ENCODE data around the gene OR6S1. TPM values are rescaled to one million over a fixed set of nuclear protein-coding genes. Genes with fewer than 3 reads are reported as not detected.
"Not testable (repeated sequence)": the region's sequence is repeated elsewhere in the genome, so short reads cannot be mapped to it uniquely, and the experiment has no call there.

The OR6S1 gene
- total and polyA plus RNA-seq, 2 of the 8 experiments (the other 6 are each of a cell fraction or from before 2014, with no cell fraction given): not detected

DNA sequence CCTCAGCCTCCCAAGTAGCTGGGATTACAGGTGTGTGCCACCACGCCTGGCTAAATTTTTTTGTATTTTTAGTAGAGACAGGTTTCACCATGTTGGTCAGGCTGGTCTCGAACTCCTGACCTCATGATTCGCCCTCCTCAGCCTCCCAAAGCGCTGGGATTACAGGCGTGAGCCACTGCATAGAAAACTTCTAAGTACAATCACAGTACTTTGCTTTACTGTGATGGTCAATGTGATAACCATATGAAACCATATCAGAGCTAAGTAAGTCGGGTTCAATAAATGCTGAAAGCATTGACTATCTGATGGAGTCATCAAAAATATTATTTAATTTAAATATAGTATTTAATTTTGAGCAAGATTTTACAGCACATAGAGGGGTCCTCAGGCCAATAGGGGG lies 21.8 kb downstream of the OR6S1 start:
- H2AK5ac ChIP-seq (ENCODE audit: low read depth, low read length); H2BK12ac ChIP-seq (ENCODE audit: low read depth, low read length); H3K4me3 ChIP-seq (ENCODE audit: extremely low read depth in 1 of 4, insufficient read depth in 2 of 4, low read depth in 3 of 4, low read length in 4 of 4); H2BK15ac ChIP-seq (ENCODE audit: low read length); H2BK20ac ChIP-seq (ENCODE audit: low read length); H3K14ac ChIP-seq (ENCODE audit: insufficient read length); H4K20me1 ChIP-seq (replicated peaks in 1 of 2; ENCODE audit: control insufficient read depth in 1 of 2, insufficient read depth in 2 of 2, low read length in 2 of 2); H3K18ac ChIP-seq (ENCODE audit: extremely low read depth, low read length); H3K9ac ChIP-seq (replicated peaks in 1 of 4; ENCODE audit: extremely low read depth in 1 of 4, low read depth in 3 of 4, low read length in 3 of 4); H3K56ac ChIP-seq (replicated peaks; ENCODE audit: insufficient read length, low read depth, low read length); H3K4me2 ChIP-seq (ENCODE audit: insufficient read depth in 1 of 2, low read depth in 2 of 2, low read length in 2 of 2); H3K23me2 ChIP-seq (ENCODE audit: low read depth, low read length); H3K4ac ChIP-seq (replicated peaks; ENCODE audit: insufficient read length, low read depth, low read length); H2BK5ac ChIP-seq (ENCODE audit: low read depth, low read length); H3K27me3 ChIP-seq (replicated peaks in 1 of 4; ENCODE audit: control insufficient read depth in 3 of 4, extremely low read depth in 1 of 4, insufficient read depth in 3 of 4, low read length in 3 of 4); H3K9me3 ChIP-seq (ENCODE audit: insufficient read depth in 2 of 2, low read depth in 1 of 2, low read length in 1 of 2); H3K36me3 ChIP-seq (ENCODE audit: control insufficient read depth in 2 of 4, insufficient read depth in 4 of 4, low read length in 3 of 4); H4K5ac ChIP-seq (ENCODE audit: insufficient read length, low read depth, low read length); H3K27ac ChIP-seq (ENCODE audit: low read depth, low read length); H2BK120ac ChIP-seq (replicated peaks; ENCODE audit: low read depth, low read length); FAIRE-seq; H4K8ac ChIP-seq (ENCODE audit: extremely low read depth, insufficient read depth, low read length); H3K23ac ChIP-seq (ENCODE audit: insufficient read length); H3K79me2 ChIP-seq (ENCODE audit: control insufficient read depth in 1 of 2, insufficient read depth in 2 of 2, low read length in 2 of 2); H4K91ac ChIP-seq (replicated peaks; ENCODE audit: insufficient read length, low read length); H2AFZ ChIP-seq (ENCODE audit: low read length); H3K79me1 ChIP-seq (ENCODE audit: low read depth, low read length); H3K4me1 ChIP-seq (replicated peaks in 1 of 4; ENCODE audit: control insufficient read depth in 3 of 4, insufficient read depth in 4 of 4, low read length in 3 of 4): not testable (repeated sequence)
- DNase-seq (ENCODE audit: low read depth in 1 of 2, low spot score in 2 of 2): peak in 1 of 2 experiments; percentile 41
- CTCF ChIA-PET (ENCODE audit: partially characterized antibody): interaction anchor here (0.7 to 2.4 kb wide), 3 partner anchors 39 to 653 kb away, joined by 3 to 10 read pairs (median 4); no protein-coding TSS in a partner anchor
- TF ChIP-seq TBP (IDR thresholded peaks at IDR 0.05; ENCODE audit: low read depth, low read length): peak; percentile 69
- WGBS, 2 experiments (ENCODE audit: extremely low coverage in 1 of 2, insufficient coverage in 1 of 2, insufficient read length in 1 of 2, insufficient replicate concordance in 2 of 2, low coverage in 1 of 2, low lambda C conversion rate in 2 of 2, missing lambda C conversion rate in 1 of 2): 78% methylated on average over 6 of the region's 6 CpGs; no CpG with 5 or more reads in 1 of the 2 experiments
- POLR2A ChIA-PET (ENCODE audit: partially characterized antibody): interaction anchor here (1.1 kb wide), 1 partner anchor 13 kb away, joined by 4 read pairs; no protein-coding TSS in a partner anchor
